ENCODE results near the gene ESPL1. TPM values are rescaled to one million over a fixed set of nuclear protein-coding genes. Genes with fewer than 3 reads are reported as not detected.

The ESPL1 gene
- total RNA-seq, result 4.0 to 5.5 TPM (median 4.8 TPM) in 3 replicates
- long read RNA-seq, full-length matches to known transcripts, result 3 of 6 reads
- long read RNA-seq, partial matches to known transcripts, result 2 of 6 reads
- long read RNA-seq, other reads (novel, unspliced or antisense), result 1 of 6 reads

DNA sequence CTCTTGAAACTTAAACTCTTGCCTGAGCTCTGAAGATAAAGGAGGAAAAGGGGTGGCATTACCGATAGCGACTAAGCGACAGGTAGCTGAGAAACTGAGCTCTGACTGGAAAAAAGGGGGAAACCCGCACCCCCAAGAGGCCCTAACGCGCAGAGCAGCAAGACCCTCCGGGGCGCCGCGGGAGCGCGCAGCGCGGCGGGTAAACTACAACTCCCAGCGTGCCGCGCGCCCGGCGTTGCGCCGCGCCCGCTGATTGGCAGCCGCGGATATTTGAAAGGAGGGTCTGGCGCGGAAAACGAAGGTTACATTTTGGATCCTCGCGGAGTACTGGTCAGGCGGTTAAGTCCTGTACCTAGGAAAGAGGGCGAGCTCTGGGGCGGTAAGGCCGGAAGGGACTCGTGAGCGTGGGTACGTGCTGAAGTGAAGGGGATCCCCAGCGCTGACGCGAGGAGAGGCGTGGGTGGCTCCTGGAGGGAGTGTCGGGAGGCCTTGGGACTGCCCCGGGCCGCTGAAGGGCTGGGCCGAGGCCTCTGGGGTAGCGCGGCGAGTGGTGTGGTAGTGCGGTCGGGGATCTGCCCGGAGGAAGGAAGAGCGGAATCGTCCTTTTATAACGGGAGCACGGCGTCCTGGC is at the start of gene ESPL1:
Gene ESPL1, plus strand, starts transcription at position 301 of the 631 bp plus-strand sequence. CDS start 468 bp downstream, outside the sequence.
- H3K4me1 Mint-ChIP-seq (ENCODE audit: low read depth), result peaks cover 24% of the 10 kb centered on the region
- H3K4me3 Mint-ChIP-seq (ENCODE audit: unreplicated experiment), result peak within 1 kb of the TSS; percentile 98
- H3K27ac Mint-ChIP-seq (ENCODE audit: unreplicated experiment), result peak within 1 kb of the TSS; percentile 86
- TF ChIP-seq, protein P1, sequence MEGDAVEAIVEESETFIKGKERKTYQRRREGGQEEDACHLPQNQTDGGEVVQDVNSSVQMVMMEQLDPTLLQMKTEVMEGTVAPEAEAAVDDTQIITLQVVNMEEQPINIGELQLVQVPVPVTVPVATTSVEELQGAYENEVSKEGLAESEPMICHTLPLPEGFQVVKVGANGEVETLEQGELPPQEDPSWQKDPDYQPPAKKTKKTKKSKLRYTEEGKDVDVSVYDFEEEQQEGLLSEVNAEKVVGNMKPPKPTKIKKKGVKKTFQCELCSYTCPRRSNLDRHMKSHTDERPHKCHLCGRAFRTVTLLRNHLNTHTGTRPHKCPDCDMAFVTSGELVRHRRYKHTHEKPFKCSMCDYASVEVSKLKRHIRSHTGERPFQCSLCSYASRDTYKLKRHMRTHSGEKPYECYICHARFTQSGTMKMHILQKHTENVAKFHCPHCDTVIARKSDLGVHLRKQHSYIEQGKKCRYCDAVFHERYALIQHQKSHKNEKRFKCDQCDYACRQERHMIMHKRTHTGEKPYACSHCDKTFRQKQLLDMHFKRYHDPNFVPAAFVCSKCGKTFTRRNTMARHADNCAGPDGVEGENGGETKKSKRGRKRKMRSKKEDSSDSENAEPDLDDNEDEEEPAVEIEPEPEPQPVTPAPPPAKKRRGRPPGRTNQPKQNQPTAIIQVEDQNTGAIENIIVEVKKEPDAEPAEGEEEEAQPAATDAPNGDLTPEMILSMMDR (IDR thresholded peaks at IDR 0.05), result peak; percentile 61
- no peaks in the 10 kb centered on the region for H3K9me3 Mint-ChIP-seq (ENCODE audit: low read depth)
- no peaks in the 10 kb centered on the region for H3K36me3 Mint-ChIP-seq (ENCODE audit: low read depth)
- no peak for DNase-seq (ENCODE audit: low spot score)
- H3K27me3 Mint-ChIP-seq (ENCODE audit: low read depth), result no peaks in the 10 kb centered on the region

DNA sequence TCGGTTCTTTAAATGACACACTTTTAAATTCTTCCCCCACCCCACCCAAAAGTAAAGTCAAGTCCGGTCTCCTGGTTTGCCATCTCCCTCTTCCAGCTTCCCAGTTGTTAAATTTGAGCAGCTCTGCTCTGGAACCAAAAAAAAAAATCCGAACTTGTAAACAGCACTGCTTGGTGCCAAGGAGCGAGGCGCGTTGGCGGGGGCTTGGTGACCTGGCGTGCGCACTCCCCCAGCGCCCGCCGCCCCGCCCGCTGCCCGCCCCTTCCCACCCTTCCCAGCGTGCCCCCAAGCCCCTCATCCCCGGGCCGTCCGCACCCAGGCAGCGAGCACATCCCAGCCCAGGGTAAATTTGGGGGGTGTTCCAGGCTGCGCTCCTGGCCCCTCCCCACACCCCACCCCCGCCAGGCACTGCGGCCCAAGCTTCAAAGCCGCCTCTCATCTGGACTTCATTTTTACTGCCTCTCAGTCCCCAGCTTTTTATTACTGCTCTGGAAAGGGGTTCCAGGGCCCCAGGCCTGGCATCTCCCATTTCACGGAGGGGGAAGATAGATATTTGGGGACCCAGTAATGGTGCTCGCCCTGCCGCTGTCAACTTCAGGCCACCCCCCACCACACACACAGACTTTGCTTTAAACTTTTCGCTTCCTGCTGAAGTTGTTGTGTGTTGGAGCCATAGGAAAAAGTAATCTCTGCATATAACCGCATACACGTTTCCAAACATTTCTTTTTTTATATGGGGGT is 49.4 kb upstream of the ESPL1 start:
- DNase-seq (ENCODE audit: low spot score), result no peak
- H3K36me3 Mint-ChIP-seq (ENCODE audit: low read depth), result peaks cover 5% of the 10 kb centered on the region
- no peaks in the 10 kb centered on the region for H3K9me3 Mint-ChIP-seq (ENCODE audit: low read depth)
- no peak overlapping the region for H3K27ac Mint-ChIP-seq (ENCODE audit: unreplicated experiment)
- H3K4me3 Mint-ChIP-seq (ENCODE audit: unreplicated experiment), result peak overlapping the region; percentile 86
- H3K27me3 Mint-ChIP-seq (ENCODE audit: low read depth), result no peaks in the 10 kb centered on the region
- TF ChIP-seq, protein P1 (IDR thresholded peaks at IDR 0.05), result no peak
- peaks cover 52% of the 10 kb centered on the region for H3K4me1 Mint-ChIP-seq (ENCODE audit: low read depth)

DNA sequence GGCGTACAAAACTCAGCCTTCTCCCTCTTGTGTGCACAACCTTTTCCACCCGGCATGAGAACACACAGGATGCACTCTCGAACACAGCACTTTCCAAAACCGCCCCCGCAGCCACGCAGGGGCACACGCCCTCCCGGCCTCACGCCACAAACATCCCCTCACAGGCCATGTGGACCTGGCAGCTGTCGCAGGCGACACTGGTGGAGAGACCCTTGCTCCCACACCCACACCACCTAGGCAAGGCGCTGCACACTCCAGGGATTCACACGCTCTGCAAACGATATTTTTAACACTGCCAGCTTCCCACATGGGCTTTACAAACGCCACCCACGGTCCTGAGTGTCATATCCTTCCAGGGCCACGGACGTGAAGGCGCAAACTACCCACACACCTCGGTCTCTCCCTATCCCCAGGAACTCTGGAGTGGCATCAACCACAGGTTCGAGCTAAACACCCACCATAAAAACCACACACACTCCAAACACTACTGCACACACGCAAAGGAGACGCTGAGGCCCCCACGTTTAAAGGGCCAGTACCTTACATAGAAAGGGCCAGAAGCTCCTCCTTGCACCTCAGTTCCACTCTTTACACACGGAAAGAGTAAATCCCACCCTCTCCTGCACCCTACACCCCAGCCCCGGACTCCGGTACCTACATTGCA is 48.7 kb upstream of the ESPL1 start:
- Mint-ChIP-seq H3K9me3 (ENCODE audit: low read depth) (no peaks in the 10 kb centered on the region), H3K27me3 (ENCODE audit: low read depth) (no peaks in the 10 kb centered on the region), H3K36me3 (ENCODE audit: low read depth) (peaks cover 2% of the 10 kb centered on the region), H3K4me1 (ENCODE audit: low read depth) (peaks cover 56% of the 10 kb centered on the region), H3K27ac (ENCODE audit: unreplicated experiment) (peak overlapping the region; percentile 66), H3K4me3 (ENCODE audit: unreplicated experiment) (peak overlapping the region; percentile 86)
- TF ChIP-seq, protein P1 (IDR thresholded peaks at IDR 0.05), result no peak
- DNase-seq (ENCODE audit: low spot score), result peak; percentile 28

DNA sequence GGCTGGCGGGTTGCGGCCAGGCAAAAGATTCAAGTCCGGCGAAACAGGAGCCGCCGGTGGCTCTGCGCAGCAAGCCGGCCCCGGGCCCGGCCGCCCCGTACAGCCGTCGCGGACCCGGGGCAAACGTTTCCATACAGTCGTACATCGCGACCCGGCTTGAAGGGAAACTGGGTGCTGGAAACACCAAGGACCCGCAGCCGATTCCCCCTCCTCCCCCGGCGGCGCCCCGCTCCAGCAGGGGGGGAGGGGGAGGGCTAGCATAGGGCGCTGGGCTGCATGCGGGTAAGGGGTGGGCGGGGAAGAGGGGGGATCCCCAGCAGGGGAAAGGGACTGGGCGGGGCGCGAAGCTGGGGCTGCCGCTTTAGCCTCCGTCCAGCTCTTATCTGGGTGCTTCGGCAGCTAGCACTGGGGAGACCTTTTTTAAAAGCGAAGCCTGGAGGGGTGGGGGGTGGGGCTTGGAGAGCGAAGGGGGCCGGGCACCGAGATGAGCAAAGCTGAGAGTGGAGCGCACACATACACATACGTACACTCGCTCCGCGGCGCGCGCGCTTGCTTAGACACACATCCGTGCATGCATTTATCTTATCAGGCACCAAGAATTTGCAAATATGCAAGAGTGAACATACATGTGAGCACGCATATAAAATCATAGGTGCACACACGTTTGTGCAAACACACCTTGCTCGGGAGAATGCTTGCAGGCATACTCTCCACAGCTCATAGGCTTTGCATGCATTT is 48.0 kb upstream of the ESPL1 start:
- Mint-ChIP-seq H3K36me3 (ENCODE audit: low read depth) (no peaks in the 10 kb centered on the region), H3K4me1 (ENCODE audit: low read depth) (peaks cover 58% of the 10 kb centered on the region), H3K27me3 (ENCODE audit: low read depth) (no peaks in the 10 kb centered on the region), H3K4me3 (ENCODE audit: unreplicated experiment) (peak overlapping the region; percentile 86), H3K9me3 (ENCODE audit: low read depth) (no peaks in the 10 kb centered on the region), H3K27ac (ENCODE audit: unreplicated experiment) (peak overlapping the region; percentile 96)
- no peak for DNase-seq (ENCODE audit: low spot score)
- TF ChIP-seq, protein P1 (IDR thresholded peaks at IDR 0.05), result no peak
